GM21786 (cell line): ENCODE measurements around the gene CNN2.

Source experiments
- ATAC-seq: cut with Tn5 transposase; IDR thresholded peaks from one replicate; pipeline ENCODE4 v1.9.1; 2021; ENCODE audit not compliant: unreplicated experiment

CNN2 gene

DNA sequence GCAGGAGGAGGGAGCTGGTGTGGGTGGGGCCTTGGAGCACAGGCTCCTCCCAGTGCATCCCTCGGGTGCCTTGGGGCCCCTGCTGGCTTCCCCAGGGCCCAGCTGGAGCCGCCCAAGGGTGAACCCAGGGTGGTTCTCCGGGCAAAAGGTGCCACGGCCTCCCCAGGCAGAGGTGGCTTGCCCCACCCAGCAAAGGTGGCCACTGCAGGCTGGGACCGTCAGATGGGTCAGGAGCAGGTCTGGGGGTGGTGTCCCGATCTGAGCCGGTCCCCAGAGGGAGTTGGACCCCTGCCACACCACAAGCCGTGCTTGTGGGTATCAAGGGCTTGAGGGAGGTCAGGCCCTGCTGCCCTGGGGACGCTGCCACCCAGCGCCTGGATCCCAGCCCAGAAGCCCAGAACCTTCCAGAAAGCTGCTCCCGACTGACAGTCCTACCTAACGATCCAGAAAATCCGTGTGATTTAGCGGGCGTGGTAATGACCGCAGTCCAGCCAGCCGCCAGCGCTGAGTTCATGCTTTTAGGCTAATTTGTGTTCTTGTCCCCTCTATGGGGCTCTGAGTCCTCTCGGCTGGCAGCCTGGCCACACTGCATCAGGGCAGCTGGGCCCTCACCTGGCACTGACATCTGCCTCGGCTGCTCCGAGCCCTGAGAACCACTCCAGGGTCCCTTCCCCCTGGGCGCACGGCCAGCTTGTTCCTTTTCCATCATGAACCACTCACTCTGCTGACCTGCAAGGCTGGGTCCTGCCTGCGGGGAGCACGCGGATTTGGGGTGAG lies 31.2 kb upstream of the CNN2 start:
- no peak for ATAC-seq

DNA sequence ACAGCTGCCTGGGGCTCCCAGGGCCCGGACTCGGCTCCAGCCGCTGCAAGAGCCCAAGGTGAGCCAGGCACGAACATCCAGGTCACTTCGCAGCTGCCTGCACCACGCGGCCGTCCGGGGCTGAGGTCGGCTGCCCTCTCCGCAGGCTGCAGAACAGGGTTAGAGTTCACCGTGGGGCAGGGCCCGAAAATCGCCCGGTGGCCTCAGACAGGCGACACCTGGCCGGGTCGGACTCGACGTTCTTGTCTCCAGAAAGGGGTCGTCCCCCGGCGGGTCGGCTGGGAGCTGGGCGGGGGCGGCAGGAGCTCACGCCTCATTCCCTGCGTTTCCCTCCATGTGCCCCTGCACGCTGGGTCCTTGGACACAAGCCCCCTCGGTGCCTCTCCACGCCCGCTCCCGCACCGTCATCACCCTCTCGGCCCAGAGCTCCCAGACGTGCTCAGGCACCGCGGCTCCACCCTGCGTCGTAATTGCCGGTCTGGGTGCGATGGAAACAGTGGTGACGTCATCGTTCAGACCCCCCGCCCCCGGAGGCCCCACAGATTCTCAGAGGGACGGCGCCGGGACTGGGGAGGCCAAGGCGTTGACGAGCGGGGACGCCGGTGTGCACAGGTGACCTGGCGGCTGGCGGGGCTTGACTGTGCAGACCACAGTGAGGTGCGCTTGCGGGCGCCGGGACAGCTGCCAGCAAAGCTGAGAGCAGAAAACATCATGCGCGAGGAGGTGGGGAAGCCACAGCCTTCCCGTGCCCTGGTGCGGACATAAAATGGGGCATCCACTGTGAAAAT lies 30.2 kb upstream of the CNN2 start:
- no peak for ATAC-seq

DNA sequence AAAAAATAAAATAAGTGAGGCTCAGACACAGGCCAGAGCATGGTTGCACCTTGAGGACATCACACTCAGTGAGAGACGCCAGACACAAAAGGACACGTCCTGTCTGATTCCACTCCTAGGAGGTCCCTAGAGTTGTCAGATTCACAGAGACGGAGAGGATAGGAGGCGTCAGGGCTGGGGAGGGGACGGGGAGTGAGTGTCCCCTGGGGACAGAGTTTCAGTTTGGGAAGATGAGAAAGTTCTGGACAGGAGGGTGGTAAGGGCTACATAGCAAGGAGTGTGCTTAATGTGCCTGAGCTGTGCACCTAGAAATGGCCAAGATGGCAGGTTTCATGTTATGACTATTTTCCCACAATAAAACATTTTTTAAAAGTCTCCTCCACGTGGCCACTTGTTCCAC lies 28.3 kb upstream of the CNN2 start:
- no peak for ATAC-seq

GRCh38 chr19:999379-999719 lies 27.1 kb upstream of the CNN2 start:
- no peak for ATAC-seq

DNA sequence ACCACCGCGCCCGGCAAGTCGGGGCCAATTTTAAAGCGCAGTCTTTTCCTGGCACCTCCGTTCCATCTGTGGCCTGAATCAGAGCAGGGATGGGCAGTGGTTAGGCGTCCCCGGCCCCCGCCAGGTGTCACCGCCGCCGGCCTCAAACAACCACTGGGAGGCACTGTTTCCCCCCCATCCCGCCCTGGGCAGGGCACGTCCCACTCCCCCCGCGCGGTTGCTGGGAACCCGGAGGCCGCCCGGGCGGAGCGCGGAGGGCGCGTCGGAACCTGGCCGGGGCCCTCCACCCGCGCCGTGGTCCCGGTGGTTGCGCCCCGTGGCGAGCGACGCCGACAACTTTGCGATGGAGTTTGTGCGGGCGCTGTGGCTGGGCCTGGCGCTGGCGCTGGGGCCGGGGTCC lies 26.3 kb upstream of the CNN2 start, which contains the start of gene GRIN3B:
Gene GRIN3B (plus strand): TSS at position 325 of the 400 bp plus-strand sequence. CDS start 19 bp downstream, at position 344.
- no peak for ATAC-seq

- no peak for ATAC-seq
Observed at GRCh38 chr19:1000591-1001537, 25.5 kb upstream of the CNN2 start.

DNA sequence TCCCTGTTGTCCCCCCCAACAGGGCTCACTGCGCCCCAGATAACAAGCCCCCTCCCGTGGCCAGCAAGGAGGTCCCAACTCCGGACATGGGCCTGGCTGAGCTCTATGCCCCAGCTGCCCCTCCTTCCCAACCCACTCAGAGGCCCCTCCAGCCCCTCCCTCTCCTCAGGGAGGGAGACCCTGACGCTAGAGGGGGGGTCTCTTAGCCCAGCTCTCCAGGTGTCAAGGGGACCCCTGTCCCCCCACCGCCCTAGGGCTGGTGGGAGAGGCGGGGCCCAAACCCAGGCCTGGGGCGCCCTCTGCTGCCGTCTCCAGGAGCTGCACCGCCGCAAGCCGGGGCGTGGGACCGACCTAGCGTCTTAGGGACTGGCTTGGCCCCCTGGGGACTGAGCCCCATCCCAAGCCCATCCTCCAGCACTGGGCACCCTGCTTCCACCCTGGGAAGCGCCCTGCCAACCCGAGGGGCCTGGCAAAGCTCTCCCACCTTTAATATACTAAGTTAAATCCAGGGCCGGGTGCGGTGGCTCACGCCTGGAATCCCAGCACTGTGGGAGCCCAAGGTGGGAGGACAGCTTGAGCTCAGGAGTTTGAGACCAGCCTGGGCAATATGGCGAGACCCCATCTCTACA lies 24.8 kb upstream of the CNN2 start:
- no peak for ATAC-seq

DNA sequence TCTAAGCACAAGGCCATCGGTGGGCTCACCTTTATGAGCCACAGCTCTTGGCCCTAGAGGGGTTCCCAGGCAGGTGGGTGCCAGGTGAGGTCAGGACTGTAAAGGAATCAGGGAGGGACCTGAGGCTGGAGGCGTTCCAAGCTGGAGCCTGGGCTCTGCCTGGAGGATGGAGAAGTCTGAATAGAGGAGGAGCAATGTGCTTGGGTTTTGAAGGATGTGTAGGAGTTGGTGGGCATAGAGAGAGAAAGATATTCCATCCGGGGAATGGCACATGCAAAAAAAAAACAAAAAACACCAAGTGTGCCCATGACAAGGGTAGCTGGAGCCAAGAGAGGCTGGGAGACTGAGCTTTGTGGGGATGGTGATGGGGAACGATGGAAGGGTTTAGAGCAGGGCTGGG lies 23.8 kb upstream of the CNN2 start:
- ATAC-seq, result no peak

- ATAC-seq, result no peak
Observed at GRCh38 chr19:1003283-1003682, 23.1 kb upstream of the CNN2 start.

GRCh38 chr19:1004204-1004802 lies 22.1 kb upstream of the CNN2 start:
- ATAC-seq, result no peak

DNA sequence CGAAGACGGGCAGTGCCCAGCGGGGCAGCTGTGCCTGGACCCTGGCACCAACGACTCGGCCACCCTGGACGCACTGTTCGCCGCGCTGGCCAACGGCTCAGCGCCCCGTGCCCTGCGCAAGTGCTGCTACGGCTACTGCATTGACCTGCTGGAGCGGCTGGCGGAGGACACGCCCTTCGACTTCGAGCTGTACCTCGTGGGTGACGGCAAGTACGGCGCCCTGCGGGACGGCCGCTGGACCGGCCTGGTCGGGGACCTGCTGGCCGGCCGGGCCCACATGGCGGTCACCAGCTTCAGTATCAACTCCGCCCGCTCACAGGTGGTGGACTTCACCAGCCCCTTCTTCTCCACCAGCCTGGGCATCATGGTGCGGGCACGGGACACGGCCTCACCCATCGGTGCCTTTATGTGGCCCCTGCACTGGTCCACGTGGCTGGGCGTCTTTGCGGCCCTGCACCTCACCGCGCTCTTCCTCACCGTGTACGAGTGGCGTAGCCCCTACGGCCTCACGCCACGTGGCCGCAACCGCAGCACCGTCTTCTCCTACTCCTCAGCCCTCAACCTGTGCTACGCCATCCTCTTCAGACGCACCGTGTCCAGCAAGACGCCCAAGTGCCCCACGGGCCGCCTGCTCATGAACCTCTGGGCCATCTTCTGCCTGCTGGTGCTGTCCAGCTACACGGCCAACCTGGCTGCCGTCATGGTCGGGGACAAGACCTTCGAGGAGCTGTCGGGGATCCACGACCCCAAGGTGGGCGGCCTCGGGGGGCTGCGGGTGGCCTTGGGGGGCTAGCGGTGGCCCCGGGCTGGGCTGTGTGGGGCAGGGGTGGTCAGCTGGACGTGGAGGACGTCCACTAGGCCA lies 21.4 kb upstream of the CNN2 start:
- no peak for ATAC-seq

DNA sequence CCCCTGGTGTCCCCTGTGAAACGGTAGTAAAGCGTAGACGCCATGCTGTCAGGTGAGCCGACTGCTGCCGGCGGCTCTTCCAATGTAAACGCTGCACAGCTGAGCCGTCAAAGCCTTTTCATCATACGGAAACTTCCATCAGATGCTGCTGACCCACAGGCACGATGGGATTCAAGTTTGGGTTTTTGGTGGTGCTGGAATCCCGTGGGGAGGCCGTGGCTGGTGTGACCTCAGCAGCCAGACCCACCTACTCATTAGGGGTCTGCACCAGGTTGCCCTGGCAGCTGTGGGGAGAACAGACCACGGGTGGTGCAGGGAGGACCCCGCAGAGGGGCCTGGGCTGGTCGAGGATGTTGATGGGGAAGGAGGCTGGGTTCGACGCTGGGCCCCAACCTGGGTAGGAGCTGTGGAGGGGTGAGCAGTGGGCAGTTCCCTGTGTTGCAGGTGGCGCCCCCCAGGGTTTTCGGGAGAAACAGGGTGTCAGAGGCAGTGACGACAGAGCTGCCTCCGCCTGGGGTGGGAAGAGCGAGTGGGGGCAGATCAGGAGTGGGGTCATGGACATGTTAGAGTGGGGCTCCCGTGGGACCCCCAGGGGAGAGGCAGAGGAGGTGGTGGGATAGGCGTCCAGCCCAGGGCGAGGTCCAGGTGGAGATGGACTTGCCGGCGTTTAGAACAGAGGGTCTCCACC lies 19.6 kb upstream of the CNN2 start:
- ATAC-seq, result no peak

GRCh38 chr19:1007399-1008251 lies 18.8 kb upstream of the CNN2 start:
- ATAC-seq, result no peak

- no peak for ATAC-seq
Observed at GRCh38 chr19:1008268-1009040, 18.0 kb upstream of the CNN2 start.

GRCh38 chr19:1009041-1009980 lies 17.1 kb upstream of the CNN2 start:
- ATAC-seq, result no peak

DNA sequence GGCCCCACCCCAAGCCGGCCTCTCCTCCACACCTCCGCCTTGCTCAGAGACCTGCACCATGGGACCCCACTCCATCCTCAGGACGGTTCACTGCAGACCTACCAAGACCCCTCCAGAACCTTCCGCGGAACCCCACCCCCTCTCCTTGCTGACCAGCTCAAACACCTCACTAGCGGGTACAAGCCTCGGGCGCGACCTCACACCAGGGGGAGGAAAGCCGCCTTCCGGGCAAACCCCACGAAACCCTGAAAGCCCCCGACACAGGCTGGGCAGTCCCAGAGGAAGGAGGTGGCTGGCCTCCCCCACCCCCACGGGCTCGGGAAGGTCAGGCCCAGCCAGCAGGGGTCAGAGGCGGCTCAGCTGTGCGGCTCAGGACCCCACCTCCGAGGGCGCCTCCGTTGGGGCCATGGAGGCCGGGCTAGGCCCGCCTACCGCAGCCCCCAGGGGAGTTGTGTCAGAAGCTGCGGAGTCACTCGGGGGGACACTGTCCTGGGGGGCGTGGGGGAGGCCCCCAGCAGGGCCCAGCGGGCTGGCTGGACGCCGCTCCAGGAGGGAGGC lies 16.3 kb upstream of the CNN2 start:
- no peak for ATAC-seq
